HG02973 (cell line): ENCODE measurements around the gene PTPRM.

Experiments used
- ATAC-seq: cut with Tn5 transposase; IDR thresholded peaks from one replicate; pipeline ENCODE4 v1.9.1; 2021; ENCODE audit warnings: moderate library complexity; ENCODE audit not compliant: unreplicated experiment

The PTPRM gene

DNA sequence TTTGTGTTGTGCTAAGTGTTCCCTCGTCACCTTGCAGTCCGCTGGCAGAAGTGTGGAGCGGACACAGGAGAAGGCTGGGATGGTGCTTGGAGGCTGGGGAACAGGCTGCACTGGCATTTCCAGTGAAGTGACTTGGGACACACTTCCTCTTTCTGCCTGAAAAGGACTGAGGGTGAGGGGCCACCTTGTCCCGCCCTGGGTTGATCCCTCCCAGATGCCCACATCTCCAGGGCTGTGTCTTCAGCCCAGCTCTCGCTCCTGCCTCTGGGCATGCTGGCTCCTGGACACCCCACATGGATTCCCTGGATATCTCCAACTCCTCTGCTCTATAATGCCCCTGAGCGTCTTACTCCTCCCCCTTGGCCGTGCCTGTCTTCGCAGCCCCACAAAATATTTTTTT, 412.6 kb downstream of the PTPRM start:
- ATAC-seq: no peak

DNA sequence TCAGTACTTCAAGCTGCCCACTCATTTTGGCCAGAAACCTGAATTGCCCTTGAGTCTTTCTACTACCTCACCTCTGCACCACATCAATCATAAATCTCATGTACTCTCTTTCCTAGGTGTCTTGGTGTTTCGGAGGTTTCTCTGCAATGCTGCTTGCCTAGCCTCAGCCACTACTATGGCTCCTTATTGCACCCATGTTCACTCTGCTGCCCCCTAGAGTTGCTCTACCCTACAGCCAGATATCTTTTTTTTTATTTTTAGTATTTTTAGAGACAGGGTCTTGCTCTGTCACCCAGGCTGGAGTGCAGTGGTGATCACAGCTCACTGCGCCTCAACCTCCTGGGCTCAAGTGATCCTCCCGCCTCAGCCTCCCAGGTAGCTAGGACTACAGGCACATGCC, 413.0 kb downstream of the PTPRM start:
- no peak for ATAC-seq

DNA sequence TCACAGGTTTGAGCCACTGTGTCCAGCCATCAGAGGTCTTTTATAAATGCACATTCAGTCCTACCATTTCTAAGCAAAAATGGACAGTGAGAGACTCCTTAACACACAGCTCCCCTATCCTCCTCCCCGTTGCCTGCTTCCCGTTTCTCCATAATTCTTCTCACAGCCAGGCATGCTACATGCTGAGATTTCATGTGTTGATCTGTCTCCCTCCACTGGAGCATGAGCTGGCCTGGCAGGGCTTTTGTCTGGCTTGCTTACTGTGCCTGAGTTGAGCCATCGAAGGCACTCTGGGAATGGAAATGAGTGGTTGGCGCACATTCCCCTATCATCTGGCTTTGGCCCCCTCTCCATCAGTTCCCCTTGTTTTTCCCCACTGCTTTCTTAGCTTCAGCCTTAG, 413.5 kb downstream of the PTPRM start:
- ATAC-seq: no peak

DNA sequence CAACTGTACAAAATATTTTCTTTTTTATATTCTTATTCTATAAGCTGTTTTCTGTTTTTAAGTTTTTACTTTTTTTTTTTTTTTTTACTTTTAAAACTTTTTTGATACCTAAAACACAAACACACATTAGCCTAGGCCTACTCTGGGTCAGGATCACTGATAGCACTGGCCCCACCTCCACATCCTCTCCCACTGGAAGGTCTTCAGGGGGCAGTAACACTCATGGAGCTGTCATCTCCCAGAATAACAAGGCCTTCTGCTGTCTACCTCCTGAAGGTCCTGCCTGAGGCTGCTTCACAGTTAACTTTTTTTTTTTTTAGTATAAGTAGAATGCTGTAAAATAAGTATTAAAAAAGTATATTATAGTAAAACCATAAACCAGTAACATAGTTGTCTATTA, 415.1 kb downstream of the PTPRM start:
- ATAC-seq: no peak

GRCh38 chr18:7987284-7987976, 420.3 kb downstream of the PTPRM start:
- no peak for ATAC-seq

GRCh38 chr18:7990670-7991069, 423.6 kb downstream of the PTPRM start:
- no peak for ATAC-seq

DNA sequence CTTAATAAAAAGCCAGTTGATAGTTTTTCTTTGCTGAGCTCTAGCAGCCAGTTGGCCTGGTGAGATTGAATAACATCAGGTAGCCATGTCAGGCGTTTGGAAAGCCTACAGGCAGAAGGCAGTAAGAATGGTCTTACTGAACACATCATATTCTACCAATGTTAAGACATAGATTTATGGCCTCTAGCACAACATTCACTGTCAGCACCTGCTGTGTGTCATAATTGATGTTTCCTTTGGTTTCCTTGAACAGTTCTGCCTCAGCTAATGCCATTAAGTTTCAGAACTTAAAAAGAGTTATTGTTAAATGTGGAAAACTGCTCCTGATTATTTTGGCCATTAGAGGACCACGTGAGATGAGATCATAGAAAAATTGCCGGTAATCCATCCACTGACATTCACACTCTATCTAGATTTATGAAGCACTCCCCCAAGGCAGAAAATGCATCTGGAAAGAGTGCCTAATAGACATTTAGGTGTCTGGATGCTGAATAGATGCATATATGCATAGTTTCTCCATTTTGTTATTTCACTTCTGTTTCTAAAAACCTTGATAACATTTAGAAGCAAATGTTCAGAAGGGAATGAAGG, 434.7 kb downstream of the PTPRM start:
- ATAC-seq: no peak

- ATAC-seq: no peak
Measured at GRCh38 chr18:8003878-8004675, 437.0 kb downstream of the PTPRM start.

- no peak for ATAC-seq
Measured at GRCh38 chr18:8004792-8005191, 437.7 kb downstream of the PTPRM start.

GRCh38 chr18:8005870-8006569, 438.9 kb downstream of the PTPRM start:
- ATAC-seq: no peak

DNA sequence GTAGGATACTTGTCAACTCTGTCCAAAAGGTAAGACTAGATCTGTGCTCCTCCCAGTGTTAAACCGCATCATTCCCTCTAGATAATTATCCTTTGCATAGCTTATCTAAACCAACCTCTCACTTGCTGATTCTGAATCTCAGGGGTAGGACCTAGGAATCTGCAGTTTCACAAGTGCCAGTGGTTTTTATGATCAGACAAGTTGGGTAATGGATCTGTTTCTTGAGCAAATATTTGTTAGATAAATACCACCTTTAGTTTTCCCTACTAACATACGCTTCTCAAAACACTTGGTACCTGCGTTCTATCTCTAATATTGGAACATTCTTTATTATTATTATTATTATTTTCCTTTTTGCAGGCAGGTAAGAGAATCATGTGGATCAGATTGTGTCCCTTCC, 439.9 kb downstream of the PTPRM start:
- no peak for ATAC-seq

- ATAC-seq: no peak
Measured at GRCh38 chr18:8008033-8008432, 440.9 kb downstream of the PTPRM start.

DNA sequence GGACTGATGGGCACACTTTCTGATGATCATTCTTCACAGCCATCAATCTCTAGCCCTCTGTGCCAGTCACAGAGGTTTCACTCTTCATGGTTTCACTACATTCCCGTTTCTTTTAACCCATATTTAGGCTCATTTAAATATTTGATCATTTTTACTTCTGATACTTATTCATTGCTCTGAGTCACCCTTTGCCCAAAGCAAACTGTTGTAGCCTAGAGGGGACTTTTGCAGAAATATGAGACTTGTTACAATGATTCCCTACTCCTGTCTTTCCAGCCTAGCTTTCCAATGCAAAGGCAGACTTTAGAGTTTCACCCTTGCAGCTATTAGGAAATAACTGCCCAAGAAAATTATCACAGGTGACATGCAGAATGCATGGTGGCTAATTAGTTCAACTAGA, 444.2 kb downstream of the PTPRM start:
- no peak for ATAC-seq

GRCh38 chr18:8011906-8012305, 444.8 kb downstream of the PTPRM start:
- ATAC-seq: no peak

- no peak for ATAC-seq
Measured at GRCh38 chr18:8018701-8019331, 451.7 kb downstream of the PTPRM start.

GRCh38 chr18:8019600-8019999, 452.5 kb downstream of the PTPRM start:
- ATAC-seq: no peak

DNA sequence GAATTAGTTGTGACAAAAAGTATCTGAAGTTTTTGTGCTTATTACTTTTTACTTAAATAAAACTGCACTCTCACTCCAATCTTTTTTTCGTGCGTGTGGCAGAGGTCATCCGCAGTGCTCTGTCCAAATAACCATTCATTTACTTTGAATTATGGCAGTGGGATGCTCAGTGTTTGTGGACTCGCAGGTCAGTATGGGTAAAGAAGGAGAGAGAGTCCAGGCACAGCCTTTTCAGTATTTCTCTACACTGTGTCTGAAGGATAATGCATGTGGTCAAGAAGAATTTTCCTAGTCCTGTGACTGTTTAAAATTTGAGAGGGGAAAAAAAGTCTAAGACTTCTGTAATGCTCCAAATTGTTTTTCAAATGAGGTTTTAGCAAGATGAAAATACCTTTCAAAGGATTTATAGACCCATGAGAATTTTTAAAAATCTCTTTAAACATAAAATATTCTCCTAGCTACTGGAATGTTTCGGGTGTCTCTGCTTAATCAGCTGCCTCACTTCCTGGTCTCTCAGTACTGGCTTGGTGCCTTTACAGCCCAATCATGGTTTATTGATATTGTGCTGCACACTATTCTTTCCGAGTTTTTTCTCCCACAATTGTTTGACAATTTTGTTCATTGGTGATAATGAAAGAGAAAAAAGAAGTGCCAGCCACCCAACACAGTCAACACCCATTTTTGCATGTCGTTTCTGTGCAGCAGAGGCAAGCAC, 453.2 kb downstream of the PTPRM start:
- ATAC-seq: no peak

DNA sequence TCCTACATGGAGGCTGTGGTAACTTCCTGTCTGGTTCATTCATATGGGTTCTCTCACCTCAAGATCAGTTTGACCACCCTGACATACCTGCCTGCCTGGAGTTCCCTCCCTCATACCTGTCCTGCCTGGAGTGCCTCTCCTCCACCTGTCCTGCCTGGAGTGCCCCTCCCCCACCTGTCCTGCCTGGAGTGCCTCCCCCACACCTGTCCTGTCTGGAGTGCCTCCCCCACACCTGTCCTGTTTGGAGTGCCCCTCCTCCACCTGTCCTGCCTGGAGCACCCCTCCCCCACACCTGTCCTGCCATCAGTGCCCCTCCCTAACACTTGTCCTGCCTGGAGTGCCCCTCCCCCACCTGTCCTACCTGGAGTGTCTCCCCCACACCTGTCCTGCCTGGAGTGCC, 461.9 kb downstream of the PTPRM start:
- no peak for ATAC-seq

GRCh38 chr18:8029731-8030130, 462.6 kb downstream of the PTPRM start:
- ATAC-seq: no peak

GRCh38 chr18:8030201-8030600, 463.1 kb downstream of the PTPRM start:
- ATAC-seq: no peak
